Type B pancreatic cell (in vitro differentiated cells): ENCODE results near the gene ANKH. TPM values are rescaled to one million over a fixed set of nuclear protein-coding genes. Genes with fewer than 3 reads are reported as not detected.
"Not testable (repeated sequence)": the region's sequence is repeated elsewhere in the genome, so short reads cannot be mapped to it uniquely, and the experiment has no call there.

Source experiments
- DNase-seq: peaks from one replicate; pipeline ENCODE4 v3.0.0; 2021; ENCODE audit warnings: mixed read lengths; ENCODE audit not compliant: unreplicated experiment; ENCODE audit errors: extremely low spot score
- H3K27ac Mint-ChIP-seq: 2 replicates; pipeline ENCODE4 v1.8.0; 2021; ENCODE audit warnings: mild to moderate bottlenecking, mixed read lengths
- H3K27me3 Mint-ChIP-seq: 2 replicates; pipeline ENCODE4 v1.8.0; 2021; ENCODE audit warnings: mixed read lengths
- H3K36me3 Mint-ChIP-seq: 2 replicates; pipeline ENCODE4 v1.8.0; 2021; ENCODE audit warnings: mixed read lengths
- H3K4me1 Mint-ChIP-seq: one replicate; pipeline ENCODE4 v1.8.0; 2021; ENCODE audit warnings: mixed read lengths; ENCODE audit not compliant: unreplicated experiment
- H3K4me3 Mint-ChIP-seq: 2 replicates; pipeline ENCODE4 v1.8.0; 2021; ENCODE audit warnings: mild to moderate bottlenecking, mixed read lengths
- H3K9me3 Mint-ChIP-seq: 2 replicates; pipeline ENCODE4 v1.8.0; 2021; ENCODE audit warnings: mixed read lengths
- CTCF ChIP-seq: fragments of 200-600 bp; sonication (generic); conservative IDR thresholded peaks from 2 replicates; pipeline ENCODE4 v1.5.0; 2021; ENCODE audit warnings: antibody characterized with exemption, mild to moderate bottlenecking
- total RNA-seq: library from RNA; stranded (reverse); gene quantifications from 2 replicates; pipeline ENCODE4 v1.2.1, GENCODE V29; 2021; ENCODE audit warnings: low replicate concordance

The ANKH gene
- total RNA-seq, 1 donor from 2014 or later, result 41.1 TPM

DNA sequence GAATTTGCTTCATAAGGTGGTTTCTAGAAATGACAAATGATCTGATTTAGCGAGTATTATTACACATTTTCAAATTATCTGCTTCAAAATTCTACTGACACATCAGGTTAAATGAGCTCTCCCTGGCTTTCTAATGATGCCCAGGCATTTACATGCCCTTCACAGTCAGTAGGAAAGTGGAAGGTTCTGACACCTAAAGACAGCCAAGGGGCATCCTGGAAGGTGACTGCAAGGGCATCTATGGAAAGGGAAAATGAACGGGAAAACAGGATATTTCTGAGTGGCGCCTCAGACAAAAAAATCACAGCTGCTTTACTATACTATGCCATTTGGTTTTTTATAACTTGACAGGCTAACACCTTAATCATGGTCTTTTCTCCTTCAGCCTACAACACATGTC, 31.0 kb downstream of the ANKH start:
- TF ChIP-seq CTCF, result no peak
- DNase-seq, result no peak
- no peaks in the 10 kb centered on the region for H3K27me3 Mint-ChIP-seq

GRCh38 chr5:14838396-14839319, 32.9 kb downstream of the ANKH start:
- no peaks in the 10 kb centered on the region for H3K9me3 Mint-ChIP-seq
- no peak overlapping the region for H3K27ac Mint-ChIP-seq
- TF ChIP-seq CTCF, result no peak
- H3K27me3 Mint-ChIP-seq, result no peaks in the 10 kb centered on the region
- H3K4me3 Mint-ChIP-seq, result no peak overlapping the region
- H3K4me1 Mint-ChIP-seq, result peaks cover 5% of the 10 kb centered on the region
- H3K36me3 Mint-ChIP-seq, result peaks cover 6% of the 10 kb centered on the region
- no peak for DNase-seq

More for the DNA sequence above, 31.0 kb downstream of the ANKH start:
- peaks cover 11% of the 10 kb centered on the region for H3K4me1 Mint-ChIP-seq
- no peak overlapping the region for H3K27ac Mint-ChIP-seq
- no peaks in the 10 kb centered on the region for H3K9me3 Mint-ChIP-seq
- H3K4me3 Mint-ChIP-seq, result no peak overlapping the region
- peaks cover 12% of the 10 kb centered on the region for H3K36me3 Mint-ChIP-seq

GRCh38 chr5:14837423-14838122, 34.0 kb downstream of the ANKH start:
- H3K4me1 Mint-ChIP-seq, result peaks cover 11% of the 10 kb centered on the region
- not testable (repeated sequence) for H3K36me3 Mint-ChIP-seq, H3K9me3 Mint-ChIP-seq

DNA sequence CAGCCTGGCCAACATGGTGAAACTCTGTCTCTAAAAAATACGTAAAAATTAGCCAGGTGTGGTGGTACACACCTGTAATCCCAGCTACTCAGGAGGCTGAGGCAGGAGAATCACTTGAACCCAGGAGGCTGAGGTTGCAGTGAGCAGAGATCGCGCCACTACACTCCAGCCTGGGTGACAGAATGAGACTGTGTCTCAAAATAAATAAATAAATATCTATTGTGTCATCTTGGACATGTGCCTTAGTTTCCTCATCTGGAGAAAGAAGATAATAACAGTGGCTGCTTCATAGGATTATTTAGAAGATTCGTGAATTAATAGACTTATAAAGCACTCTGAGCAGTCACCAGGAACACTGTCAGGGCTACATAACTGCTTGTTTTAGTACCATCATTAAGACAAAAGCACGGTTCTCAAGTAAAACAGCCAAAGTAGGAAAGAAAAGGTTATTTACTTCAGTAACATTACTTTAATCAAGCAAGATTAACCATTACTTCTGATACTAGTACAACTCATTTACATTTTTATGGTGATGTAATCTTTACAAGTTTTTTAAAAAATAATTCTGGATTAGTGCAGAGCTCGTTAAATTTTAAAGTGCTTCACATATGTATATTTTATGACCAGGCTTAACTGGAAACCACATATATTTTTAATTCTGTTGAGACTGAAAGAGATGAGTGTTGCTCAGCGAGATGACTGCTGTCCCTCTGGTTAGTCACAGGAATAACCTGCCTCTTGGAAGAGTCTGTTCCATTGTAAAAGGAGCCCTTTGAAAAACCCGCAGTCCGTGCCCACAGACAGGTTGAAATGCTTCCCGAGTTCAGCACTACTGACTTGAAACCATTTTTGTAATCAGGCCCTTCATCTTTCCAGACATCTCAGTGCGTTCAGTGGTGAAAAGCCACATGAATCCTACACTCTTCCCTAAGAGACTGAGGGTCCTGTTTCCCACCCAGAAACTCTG, 36.7 kb downstream of the ANKH start:
- H3K27me3 Mint-ChIP-seq, result no peaks in the 10 kb centered on the region
- peaks cover 15% of the 10 kb centered on the region for H3K4me1 Mint-ChIP-seq
- no peak for TF ChIP-seq CTCF
- no peak overlapping the region for H3K27ac Mint-ChIP-seq
- no peak overlapping the region for H3K4me3 Mint-ChIP-seq
- H3K9me3 Mint-ChIP-seq, result no peaks in the 10 kb centered on the region
- no peak for DNase-seq
- peaks cover 6% of the 10 kb centered on the region for H3K36me3 Mint-ChIP-seq

More at GRCh38 chr5:14837423-14838122, 34.0 kb downstream of the ANKH start:
- not testable (repeated sequence) for DNase-seq, H3K27me3 Mint-ChIP-seq, H3K4me3 Mint-ChIP-seq, H3K27ac Mint-ChIP-seq

GRCh38 chr5:14834062-14834461, 37.5 kb downstream of the ANKH start:
- no peak for TF ChIP-seq CTCF
- H3K27ac Mint-ChIP-seq, result no peak overlapping the region
- H3K4me3 Mint-ChIP-seq, result no peak overlapping the region
- no peaks in the 10 kb centered on the region for H3K9me3 Mint-ChIP-seq
- H3K4me1 Mint-ChIP-seq, result peaks cover 15% of the 10 kb centered on the region
- no peak for DNase-seq
- H3K36me3 Mint-ChIP-seq, result peaks cover 9% of the 10 kb centered on the region
- H3K27me3 Mint-ChIP-seq, result no peaks in the 10 kb centered on the region
